CD14-positive monocyte (primary cell): ENCODE measurements around the gene JMJD1C. TPM values are rescaled to one million over a fixed set of nuclear protein-coding genes. Genes with fewer than 3 reads are reported as not detected.
A peak's percentile ranks its signal among the peaks of the same experiment; 100 is the strongest.

Experiments
- DNase-seq, 3 donors: peaks; one replicate each; pipeline ENCODE4 v3.0.0-alpha.2; 2011 to 2022
- H2AFZ ChIP-seq: 2 replicates; pipeline ENCODE4 v1.6.0; 2012; ENCODE audit warnings: mild to moderate bottlenecking, low read depth, low read length, inconsistent platforms; ENCODE audit not compliant: insufficient read depth, poor library complexity, severe bottlenecking
- H3K27ac ChIP-seq, 2 donors: 1 replicate in 1 of 2; 2 replicates in 1 of 2; pipeline ENCODE4 v1.5.1; 2012 to 2013; ENCODE audit warnings: low read length in 2 of 2, control low read depth in 1 of 2, inconsistent platforms in 1 of 2, low read depth in 1 of 2, mild to moderate bottlenecking in 1 of 2
- H3K27me3 ChIP-seq, 2 donors: one replicate each; pipeline versions ENCODE4 v1.6.0 to v1.6.1; 2011 to 2013; ENCODE audit warnings: low read length in 2 of 2; ENCODE audit not compliant: control insufficient read depth in 2 of 2, insufficient read depth in 2 of 2
- H3K36me3 ChIP-seq, 2 donors: replicated peaks in 1 of 2; 1 replicate in 1 of 2; 2 replicates in 1 of 2; pipeline versions ENCODE4 v1.5.1 to v1.6.1; 2012 to 2013; ENCODE audit warnings: low read length in 2 of 2, control low read depth in 1 of 2, inconsistent platforms in 1 of 2, mild to moderate bottlenecking in 1 of 2; ENCODE audit not compliant: insufficient read depth in 2 of 2, control insufficient read depth in 1 of 2
- H3K4me1 ChIP-seq, 2 donors: 1 replicate in 1 of 2; 2 replicates in 1 of 2; pipeline versions ENCODE4 v1.5.1 to v1.6.1; 2012 to 2013; ENCODE audit warnings: low read length in 2 of 2, control low read depth in 1 of 2, inconsistent platforms in 1 of 2, mild to moderate bottlenecking in 1 of 2, moderate library complexity in 1 of 2; ENCODE audit not compliant: insufficient read depth in 2 of 2, control insufficient read depth in 1 of 2
- H3K4me2 ChIP-seq: replicated peaks from 2 replicates; pipeline ENCODE3; 2012; ENCODE audit warnings: low read length, moderate library complexity, mild to moderate bottlenecking; ENCODE audit not compliant: poor library complexity, severe bottlenecking; ENCODE audit errors: extremely low read depth
- H3K4me3 ChIP-seq, 3 experiments: fragments of 200-600 bp in 1 of 3; sonication (generic) in 1 of 3; replicated peaks in 1 of 3; 1 replicate in 2 of 3; 2 replicates in 1 of 3; pipeline ENCODE4 v1.5.1; 2011 to 2013; ENCODE audit warnings: low read length in 3 of 3, mild to moderate bottlenecking in 3 of 3, control low read depth in 2 of 3, low read depth in 2 of 3, inconsistent platforms in 1 of 3, moderate library complexity in 1 of 3
- H3K79me2 ChIP-seq: 2 replicates; pipeline ENCODE4 v1.6.0; 2012; ENCODE audit warnings: mild to moderate bottlenecking, control low read depth, inconsistent platforms, low read length, moderate library complexity; ENCODE audit not compliant: insufficient read depth
- H3K9ac ChIP-seq: 2 replicates; pipeline ENCODE4 v1.6.0; 2017; ENCODE audit warnings: low read length, mild to moderate bottlenecking; ENCODE audit not compliant: insufficient read depth, poor library complexity, severe bottlenecking
- H3K9me3 ChIP-seq, 2 donors: replicated peaks in 1 of 2; 1 replicate in 1 of 2; 2 replicates in 1 of 2; pipeline versions ENCODE4 v1.5.1 to v1.6.1; 2012 to 2013; ENCODE audit warnings: low read length in 2 of 2, control low read depth in 1 of 2; ENCODE audit not compliant: control insufficient read depth in 1 of 2, insufficient read depth in 1 of 2
- H4K20me1 ChIP-seq: 2 replicates; pipeline ENCODE4 v1.6.0; 2012; ENCODE audit warnings: mild to moderate bottlenecking, low read length, control low read depth, moderate library complexity; ENCODE audit not compliant: insufficient read depth
- H3K27ac Mint-ChIP-seq, 7 donors: one replicate each; pipeline ENCODE4 v1.8.0; 2020; ENCODE audit warnings: mild to moderate bottlenecking in 7 of 7, mixed read lengths in 7 of 7, moderate library complexity in 6 of 7, inconsistent platforms in 2 of 7
- H3K27me3 Mint-ChIP-seq, 3 donors: one replicate each; pipeline ENCODE4 v1.8.0; 2021 to 2022; ENCODE audit warnings: low read depth in 3 of 3, mild to moderate bottlenecking in 3 of 3, mixed read lengths in 3 of 3, moderate library complexity in 3 of 3, inconsistent platforms in 1 of 3
- H3K36me3 Mint-ChIP-seq, 2 donors: one replicate each; pipeline ENCODE4 v1.8.0; 2020; ENCODE audit warnings: mixed read lengths in 2 of 2, inconsistent platforms in 1 of 2, mild to moderate bottlenecking in 1 of 2
- H3K4me1 Mint-ChIP-seq: one replicate; pipeline ENCODE4 v1.8.0; 2020; ENCODE audit warnings: mild to moderate bottlenecking, mixed read lengths
- H3K4me3 Mint-ChIP-seq, 2 donors: one replicate each; pipeline ENCODE4 v1.8.0; 2020; ENCODE audit warnings: mild to moderate bottlenecking in 2 of 2, mixed read lengths in 2 of 2, moderate library complexity in 1 of 2
- H3K9me3 Mint-ChIP-seq, 7 donors: one replicate each; pipeline ENCODE4 v1.8.0; 2020 to 2022; ENCODE audit warnings: mixed read lengths in 7 of 7, mild to moderate bottlenecking in 6 of 7, moderate library complexity in 6 of 7, inconsistent platforms in 2 of 7
- CTCF ChIP-seq: fragments of 200-600 bp; IDR thresholded peaks from one replicate; pipeline ENCODE4 v1.8.0; 2022; ENCODE audit warnings: antibody characterized with exemption, mild to moderate bottlenecking
- WGBS: methylation state at CpG from one replicate; pipeline ENCODE4 v1.1.5; 2013; ENCODE audit warnings: missing lambda C conversion rate; ENCODE audit not compliant: insufficient coverage; 5-methylcytosine and 5-hydroxymethylcytosine counted together
- intact Hi-C, 2 donors: fragments of 100-400 bp; cut with micrococcal nuclease; formaldehyde crosslinking; loops; one replicate each; pipeline versions ENCODE4 v1.15.0 to v1.15.1; 2023
- polyA plus RNA-seq, 3 donors: library from polyadenylated mRNA; depleted of rRNA in 1 of 3; unstranded in 2 of 3; stranded (reverse) in 1 of 3; fragments of 300-500 nt in 2 of 3; fragments of >200 nt in 1 of 3; fragmentation: Illumina TruSeq in 2 of 3; gene quantifications; 1 replicate in 2 of 3; 2 replicates in 1 of 3; pipeline ENCODE4 v1.2.3, GENCODE V29; 2012 to 2021

Gene JMJD1C
- polyA plus RNA-seq, 3 donors = 27.8 to 84.8 (median 46.5) TPM

GRCh38 chr10:63209705-63210104 is 256.1 kb downstream of the JMJD1C start:
- peaks cover 71 to 74% of the 10 kb centered on the region in 2 donors for H3K36me3 Mint-ChIP-seq
- Histone ChIP-seq H3K27ac (no peak overlapping the region), H2AFZ (no peak overlapping the region), H4K20me1 (peaks cover 99% of the 10 kb centered on the region), H3K9me3 (no peaks in the 10 kb centered on the region), H3K4me2 (no peak overlapping the region), H3K9ac (no peak overlapping the region), H3K36me3 (peaks cover 54 to 90% of the 10 kb centered on the region in 2 donors), H3K27me3 (no peaks in the 10 kb centered on the region), H3K79me2 (peaks cover 57% of the 10 kb centered on the region), H3K4me1 (peaks cover 38 to 57% of the 10 kb centered on the region in 2 donors), H3K4me3 (no peak overlapping the region)
- H3K27ac Mint-ChIP-seq = no peak overlapping the region
- intact Hi-C loops = no loop called here
- peaks cover 0 to 5% (median 2%) of the 10 kb centered on the region in 7 donors for H3K9me3 Mint-ChIP-seq
- peaks cover 58% of the 10 kb centered on the region for H3K4me1 Mint-ChIP-seq
- H3K27me3 Mint-ChIP-seq = no peaks in the 10 kb centered on the region
- no peak for DNase-seq
- no CpG with 5 or more reads among the region's 2 CpGs for WGBS
- no peak overlapping the region for H3K4me3 Mint-ChIP-seq
- TF ChIP-seq CTCF = no peak

DNA sequence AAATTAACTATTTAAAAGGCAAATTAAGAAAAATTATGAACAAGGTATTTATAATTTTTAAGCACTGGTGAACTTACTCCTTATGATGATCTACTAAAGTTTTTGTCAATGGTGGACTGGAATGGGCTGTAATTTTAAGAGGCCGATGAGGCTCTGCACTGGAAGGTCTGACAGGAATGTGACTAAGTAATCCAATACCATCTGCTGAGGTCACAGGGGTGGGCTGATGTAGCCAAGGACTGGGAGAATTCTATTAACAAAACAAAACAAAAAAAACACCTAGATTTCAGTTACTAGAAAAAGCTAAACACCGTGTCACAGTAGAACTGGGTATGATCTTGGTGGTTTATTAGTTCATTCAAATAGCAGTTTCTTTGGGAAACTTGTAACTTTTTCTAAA is 256.8 kb downstream of the JMJD1C start:
- Mint-ChIP-seq H3K4me3 (no peak overlapping the region), H3K27ac (peak overlapping the region in 2 of 7 donors; percentile 69 to 79), H3K36me3 (peaks cover 70 to 74% of the 10 kb centered on the region in 2 donors), H3K27me3 (no peaks in the 10 kb centered on the region), H3K4me1 (peaks cover 53% of the 10 kb centered on the region), H3K9me3 (peaks cover 0 to 5% (median 2%) of the 10 kb centered on the region in 7 donors)
- TF ChIP-seq CTCF = no peak
- Histone ChIP-seq H3K9me3 (no peaks in the 10 kb centered on the region), H3K4me2 (no peak overlapping the region), H3K4me1 (peaks cover 31 to 53% of the 10 kb centered on the region in 2 donors), H3K9ac (no peak overlapping the region), H3K27me3 (no peaks in the 10 kb centered on the region), H3K27ac (no peak overlapping the region), H3K4me3 (no peak overlapping the region), H2AFZ (no peak overlapping the region), H3K36me3 (peaks cover 54 to 90% of the 10 kb centered on the region in 2 donors), H3K79me2 (peaks cover 62% of the 10 kb centered on the region), H4K20me1 (peaks cover 99% of the 10 kb centered on the region)
- DNase-seq = no peak
- intact Hi-C loops = no loop called here
- WGBS = no CpG with 5 or more reads among the region's 2 CpGs
